ENCODE results near the gene SLC26A2.

SLC26A2 gene

DNA sequence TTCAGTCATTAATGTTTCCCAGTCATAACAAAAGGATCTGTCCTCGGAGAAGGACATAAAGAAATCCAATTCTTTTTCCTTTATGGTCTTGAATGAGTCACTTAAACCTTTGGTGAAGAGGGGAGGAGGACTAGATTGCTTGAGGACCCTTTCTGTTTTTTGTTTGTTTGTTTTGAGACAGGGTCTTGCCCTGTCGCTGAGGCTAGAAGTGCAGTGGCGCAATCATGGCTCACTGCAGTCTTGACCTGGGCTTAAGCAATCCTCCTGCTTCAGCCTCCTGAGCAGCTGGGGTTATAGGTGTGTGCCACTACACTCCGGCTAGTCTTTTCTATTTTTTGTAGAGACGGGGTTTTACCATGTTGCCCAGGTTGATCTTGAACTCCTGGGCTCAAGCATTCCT is 27.6 kb downstream of the SLC26A2 start:
- Histone ChIP-seq H3K4me3 (ENCODE audit: low read depth, low read length) (no peak overlapping the region), H3K27ac (ENCODE audit: extremely low read depth, low read depth, low read length) (no peak overlapping the region), H3K4me1 (ENCODE audit: control insufficient read depth, insufficient read depth, low read length) (0 out of 2 replicates have a peak, but pooled peaks cover 2% of the 10 kb centered on the region), H3K36me3 (ENCODE audit: control insufficient read depth in 2 of 2, insufficient read depth in 1 of 2, low read length in 2 of 2) (peaks cover 0 to 3% of the 10 kb centered on the region in 2 experiments; a peak in 1 of 3 replicates), H3K9me3 (ENCODE audit: control insufficient read depth, insufficient read depth, low read depth, low read length) (no peaks in the 10 kb centered on the region)
- ChIA-PET CTCF (no interaction called here), POLR2A (no interaction called here)
- TF ChIP-seq GFI1B (tag by site-specific recombination; IDR thresholded peaks at IDR 0.05) (no peak), ZNF433 (tag by site-specific recombination; IDR thresholded peaks at IDR 0.05; ENCODE audit: low read depth) (no peak), TCF7L2 (IDR thresholded peaks at IDR 0.05; ENCODE audit: borderline replicate concordance, low read depth, low read length) (no peak), ZNF76 (tag by site-specific recombination; IDR thresholded peaks at IDR 0.05; ENCODE audit: borderline replicate concordance, low read depth) (no peak), ZNF426 (tag by site-specific recombination; IDR thresholded peaks at IDR 0.05) (no peak), ZNF664 (tag by site-specific recombination; IDR thresholded peaks at IDR 0.05) (no peak), ZNF747 (tag by site-specific recombination; IDR thresholded peaks at IDR 0.05) (no peak), KLF10 (tag by site-specific recombination; IDR thresholded peaks at IDR 0.05) (no peak), ZNF174 (tag by site-specific recombination; IDR thresholded peaks at IDR 0.05) (no peak), ZNF266 (tag by site-specific recombination; IDR thresholded peaks at IDR 0.05; ENCODE audit: low read depth) (no peak), WT1 (tag by site-specific recombination; IDR thresholded peaks at IDR 0.05) (no peak)
- TF ChIP-seq, protein P1, sequence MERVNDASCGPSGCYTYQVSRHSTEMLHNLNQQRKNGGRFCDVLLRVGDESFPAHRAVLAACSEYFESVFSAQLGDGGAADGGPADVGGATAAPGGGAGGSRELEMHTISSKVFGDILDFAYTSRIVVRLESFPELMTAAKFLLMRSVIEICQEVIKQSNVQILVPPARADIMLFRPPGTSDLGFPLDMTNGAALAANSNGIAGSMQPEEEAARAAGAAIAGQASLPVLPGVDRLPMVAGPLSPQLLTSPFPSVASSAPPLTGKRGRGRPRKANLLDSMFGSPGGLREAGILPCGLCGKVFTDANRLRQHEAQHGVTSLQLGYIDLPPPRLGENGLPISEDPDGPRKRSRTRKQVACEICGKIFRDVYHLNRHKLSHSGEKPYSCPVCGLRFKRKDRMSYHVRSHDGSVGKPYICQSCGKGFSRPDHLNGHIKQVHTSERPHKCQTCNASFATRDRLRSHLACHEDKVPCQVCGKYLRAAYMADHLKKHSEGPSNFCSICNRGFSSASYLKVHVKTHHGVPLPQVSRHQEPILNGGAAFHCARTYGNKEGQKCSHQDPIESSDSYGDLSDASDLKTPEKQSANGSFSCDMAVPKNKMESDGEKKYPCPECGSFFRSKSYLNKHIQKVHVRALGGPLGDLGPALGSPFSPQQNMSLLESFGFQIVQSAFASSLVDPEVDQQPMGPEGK (tag by site-specific recombination; IDR thresholded peaks at IDR 0.05), result no peak
- TF ChIP-seq, protein P2, sequence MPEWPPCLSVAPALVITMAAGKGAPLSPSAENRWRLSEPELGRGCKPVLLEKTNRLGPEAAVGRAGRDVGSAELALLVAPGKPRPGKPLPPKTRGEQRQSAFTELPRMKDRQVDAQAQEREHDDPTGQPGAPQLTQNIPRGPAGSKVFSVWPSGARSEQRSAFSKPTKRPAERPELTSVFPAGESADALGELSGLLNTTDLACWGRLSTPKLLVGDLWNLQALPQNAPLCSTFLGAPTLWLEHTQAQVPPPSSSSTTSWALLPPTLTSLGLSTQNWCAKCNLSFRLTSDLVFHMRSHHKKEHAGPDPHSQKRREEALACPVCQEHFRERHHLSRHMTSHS (tag by site-specific recombination; IDR thresholded peaks at IDR 0.05), result no peak
- TF ChIP-seq, protein P3, sequence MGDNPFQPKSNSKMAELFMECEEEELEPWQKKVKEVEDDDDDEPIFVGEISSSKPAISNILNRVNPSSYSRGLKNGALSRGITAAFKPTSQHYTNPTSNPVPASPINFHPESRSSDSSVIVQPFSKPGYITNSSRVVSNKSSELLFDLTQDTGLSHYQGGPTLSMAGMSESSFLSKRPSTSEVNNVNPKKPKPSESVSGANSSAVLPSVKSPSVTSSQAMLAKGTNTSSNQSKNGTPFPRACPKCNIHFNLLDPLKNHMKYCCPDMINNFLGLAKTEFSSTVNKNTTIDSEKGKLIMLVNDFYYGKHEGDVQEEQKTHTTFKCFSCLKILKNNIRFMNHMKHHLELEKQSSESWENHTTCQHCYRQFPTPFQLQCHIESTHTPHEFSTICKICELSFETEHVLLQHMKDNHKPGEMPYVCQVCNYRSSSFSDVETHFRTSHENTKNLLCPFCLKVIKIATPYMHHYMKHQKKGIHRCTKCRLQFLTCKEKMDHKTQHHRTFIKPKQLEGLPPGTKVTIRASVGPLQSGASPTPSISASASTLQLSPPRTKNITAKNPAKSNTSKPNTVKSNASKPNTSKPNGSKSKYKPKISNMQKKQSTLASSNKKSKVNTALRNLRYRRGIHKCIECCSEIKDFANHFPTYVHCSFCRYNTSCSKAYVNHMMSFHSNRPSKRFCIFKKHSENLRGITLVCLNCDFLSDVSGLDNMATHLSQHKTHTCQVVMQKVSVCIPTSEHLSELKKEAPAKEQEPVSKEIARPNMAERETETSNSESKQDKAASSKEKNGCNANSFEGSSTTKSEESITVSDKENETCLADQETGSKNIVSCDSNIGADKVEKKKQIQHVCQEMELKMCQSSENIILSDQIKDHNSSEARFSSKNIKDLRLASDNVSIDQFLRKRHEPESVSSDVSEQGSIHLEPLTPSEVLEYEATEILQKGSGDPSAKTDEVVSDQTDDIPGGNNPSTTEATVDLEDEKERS (tag by site-specific recombination; IDR thresholded peaks at IDR 0.05), result no peak
- TF ChIP-seq, protein P4, sequence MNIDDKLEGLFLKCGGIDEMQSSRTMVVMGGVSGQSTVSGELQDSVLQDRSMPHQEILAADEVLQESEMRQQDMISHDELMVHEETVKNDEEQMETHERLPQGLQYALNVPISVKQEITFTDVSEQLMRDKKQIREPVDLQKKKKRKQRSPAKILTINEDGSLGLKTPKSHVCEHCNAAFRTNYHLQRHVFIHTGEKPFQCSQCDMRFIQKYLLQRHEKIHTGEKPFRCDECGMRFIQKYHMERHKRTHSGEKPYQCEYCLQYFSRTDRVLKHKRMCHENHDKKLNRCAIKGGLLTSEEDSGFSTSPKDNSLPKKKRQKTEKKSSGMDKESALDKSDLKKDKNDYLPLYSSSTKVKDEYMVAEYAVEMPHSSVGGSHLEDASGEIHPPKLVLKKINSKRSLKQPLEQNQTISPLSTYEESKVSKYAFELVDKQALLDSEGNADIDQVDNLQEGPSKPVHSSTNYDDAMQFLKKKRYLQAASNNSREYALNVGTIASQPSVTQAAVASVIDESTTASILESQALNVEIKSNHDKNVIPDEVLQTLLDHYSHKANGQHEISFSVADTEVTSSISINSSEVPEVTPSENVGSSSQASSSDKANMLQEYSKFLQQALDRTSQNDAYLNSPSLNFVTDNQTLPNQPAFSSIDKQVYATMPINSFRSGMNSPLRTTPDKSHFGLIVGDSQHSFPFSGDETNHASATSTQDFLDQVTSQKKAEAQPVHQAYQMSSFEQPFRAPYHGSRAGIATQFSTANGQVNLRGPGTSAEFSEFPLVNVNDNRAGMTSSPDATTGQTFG (tag by site-specific recombination; IDR thresholded peaks at IDR 0.05; ENCODE audit: borderline replicate concordance), result no peak
- TF ChIP-seq, protein P5, sequence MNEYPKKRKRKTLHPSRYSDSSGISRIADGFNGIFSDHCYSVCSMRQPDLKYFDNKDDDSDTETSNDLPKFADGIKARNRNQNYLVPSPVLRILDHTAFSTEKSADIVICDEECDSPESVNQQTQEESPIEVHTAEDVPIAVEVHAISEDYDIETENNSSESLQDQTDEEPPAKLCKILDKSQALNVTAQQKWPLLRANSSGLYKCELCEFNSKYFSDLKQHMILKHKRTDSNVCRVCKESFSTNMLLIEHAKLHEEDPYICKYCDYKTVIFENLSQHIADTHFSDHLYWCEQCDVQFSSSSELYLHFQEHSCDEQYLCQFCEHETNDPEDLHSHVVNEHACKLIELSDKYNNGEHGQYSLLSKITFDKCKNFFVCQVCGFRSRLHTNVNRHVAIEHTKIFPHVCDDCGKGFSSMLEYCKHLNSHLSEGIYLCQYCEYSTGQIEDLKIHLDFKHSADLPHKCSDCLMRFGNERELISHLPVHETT (tag by site-specific recombination; IDR thresholded peaks at IDR 0.05), result no peak
- TF ChIP-seq, protein P6, sequence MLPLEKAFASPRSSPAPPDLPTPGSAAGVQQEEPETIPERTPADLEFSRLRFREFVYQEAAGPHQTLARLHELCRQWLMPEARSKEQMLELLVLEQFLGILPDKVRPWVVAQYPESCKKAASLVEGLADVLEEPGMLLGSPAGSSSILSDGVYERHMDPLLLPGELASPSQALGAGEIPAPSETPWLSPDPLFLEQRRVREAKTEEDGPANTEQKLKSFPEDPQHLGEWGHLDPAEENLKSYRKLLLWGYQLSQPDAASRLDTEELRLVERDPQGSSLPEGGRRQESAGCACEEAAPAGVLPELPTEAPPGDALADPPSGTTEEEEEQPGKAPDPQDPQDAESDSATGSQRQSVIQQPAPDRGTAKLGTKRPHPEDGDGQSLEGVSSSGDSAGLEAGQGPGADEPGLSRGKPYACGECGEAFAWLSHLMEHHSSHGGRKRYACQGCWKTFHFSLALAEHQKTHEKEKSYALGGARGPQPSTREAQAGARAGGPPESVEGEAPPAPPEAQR (tag by site-specific recombination; IDR thresholded peaks at IDR 0.05), result no peak

Measured in HEK293 (cell line).